Activated CD4-positive, alpha-beta T cell treated with anti-CD3 and anti-CD28 coated beads, Interleukin-2, Interleukin-4, amounts not matched to agents 100 ng/mL and 50 ng/mL, durations not matched to agents 16 hours and 8 hours (primary cell): ENCODE data around the gene DHRSX.
"Not testable (repeated sequence)": the region's sequence is repeated elsewhere in the genome, so short reads cannot be mapped to it uniquely, and the experiment has no call there.

Experiments used
- DNase-seq: peaks from one replicate; pipeline ENCODE4 v3.0.0-alpha.2; 2020; ENCODE audit warnings: low spot score

DHRSX gene

DNA sequence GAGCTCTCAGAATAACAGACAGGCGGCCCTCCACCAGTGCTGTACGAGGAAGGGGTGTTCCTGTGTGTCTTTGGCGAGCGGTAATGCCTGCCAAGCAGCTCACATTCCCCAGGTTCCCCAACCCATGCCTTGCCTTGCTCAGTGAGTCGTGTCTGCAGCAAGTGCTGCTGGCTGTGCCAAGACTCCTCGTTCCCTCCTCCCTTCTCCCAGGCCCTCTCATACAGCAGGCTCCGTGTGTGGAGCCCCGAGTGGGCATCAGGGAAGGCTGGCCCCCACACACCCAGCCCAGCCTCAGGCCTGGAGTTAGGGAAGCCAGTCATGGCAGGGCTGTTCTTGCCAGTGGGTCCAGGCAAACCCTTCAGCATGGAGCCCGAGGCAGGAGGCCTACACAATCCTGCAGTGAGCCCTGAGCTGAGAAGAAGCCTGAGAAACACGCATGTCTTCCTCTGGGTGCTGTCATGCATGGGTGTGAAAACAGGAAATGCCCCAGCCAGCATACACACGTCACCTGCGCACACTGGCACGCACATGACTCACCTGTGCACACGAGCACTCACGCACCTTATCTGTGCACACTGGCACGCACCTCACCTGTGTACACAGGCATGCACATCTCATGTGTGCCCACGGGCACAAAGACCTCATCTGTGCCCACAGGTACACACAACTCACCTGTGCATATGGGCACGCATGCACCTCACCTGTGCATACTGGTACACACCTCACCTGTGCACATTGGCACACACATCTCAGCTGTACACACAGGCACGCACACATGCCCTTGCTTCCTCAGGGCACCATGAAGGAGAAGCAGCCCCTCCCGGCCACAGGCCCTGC lies 238.7 kb downstream of the DHRSX start:
- no peak for DNase-seq

DNA sequence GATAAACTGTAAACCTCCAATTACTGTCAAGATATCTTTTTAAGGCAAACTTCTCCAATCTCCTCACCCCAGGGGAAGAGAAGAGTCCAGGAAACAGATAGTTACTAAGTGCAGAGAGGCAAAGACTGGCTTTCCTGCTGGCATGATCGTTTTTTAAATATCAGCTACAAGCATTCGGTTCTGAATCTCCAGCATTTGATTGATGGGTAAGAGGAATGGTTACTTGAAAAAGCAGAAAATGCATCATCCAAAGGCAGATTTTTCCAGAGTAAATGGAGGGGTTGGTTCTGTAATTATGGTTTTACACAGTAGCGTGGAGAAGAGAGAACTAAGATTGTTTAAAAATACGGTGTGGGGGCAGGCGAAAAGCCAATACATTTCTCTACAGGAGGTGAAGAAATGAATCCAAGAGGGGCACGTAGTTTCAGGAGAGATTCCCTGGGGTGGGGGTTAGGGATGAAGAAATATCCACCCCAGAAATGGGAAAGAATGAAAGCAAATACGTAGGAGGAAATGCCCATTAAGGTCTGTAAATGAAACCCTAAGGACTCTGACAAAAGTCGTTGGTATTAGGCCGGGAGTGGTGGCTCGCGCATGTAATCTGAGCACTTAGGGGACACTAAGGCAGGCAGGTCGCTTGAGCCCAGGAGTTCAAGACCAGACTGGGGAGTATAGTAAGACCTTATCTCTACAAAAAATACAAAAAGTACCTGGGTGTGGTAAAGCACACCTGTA lies 248.3 kb downstream of the DHRSX start:
- no peak for DNase-seq

DNA sequence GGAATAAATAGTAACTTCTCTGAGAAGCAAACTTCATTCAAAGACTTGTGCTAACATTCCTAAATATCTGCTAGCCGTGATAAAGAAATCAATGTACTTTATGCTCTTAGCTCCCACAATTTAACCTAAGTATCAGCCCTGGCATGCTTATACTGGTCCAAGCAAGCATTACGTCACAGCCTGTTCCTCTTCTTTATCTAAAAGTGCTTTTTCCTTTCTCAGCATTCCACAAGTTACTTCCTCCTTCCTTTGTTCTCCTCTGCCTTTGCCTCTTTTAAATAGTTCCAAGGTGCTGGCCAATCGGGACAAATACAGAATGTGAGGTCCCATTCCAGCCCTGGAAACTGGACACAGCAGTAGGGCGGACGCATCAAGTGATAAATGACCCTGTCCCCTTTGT lies 249.6 kb downstream of the DHRSX start:
- DNase-seq = no peak

DNA sequence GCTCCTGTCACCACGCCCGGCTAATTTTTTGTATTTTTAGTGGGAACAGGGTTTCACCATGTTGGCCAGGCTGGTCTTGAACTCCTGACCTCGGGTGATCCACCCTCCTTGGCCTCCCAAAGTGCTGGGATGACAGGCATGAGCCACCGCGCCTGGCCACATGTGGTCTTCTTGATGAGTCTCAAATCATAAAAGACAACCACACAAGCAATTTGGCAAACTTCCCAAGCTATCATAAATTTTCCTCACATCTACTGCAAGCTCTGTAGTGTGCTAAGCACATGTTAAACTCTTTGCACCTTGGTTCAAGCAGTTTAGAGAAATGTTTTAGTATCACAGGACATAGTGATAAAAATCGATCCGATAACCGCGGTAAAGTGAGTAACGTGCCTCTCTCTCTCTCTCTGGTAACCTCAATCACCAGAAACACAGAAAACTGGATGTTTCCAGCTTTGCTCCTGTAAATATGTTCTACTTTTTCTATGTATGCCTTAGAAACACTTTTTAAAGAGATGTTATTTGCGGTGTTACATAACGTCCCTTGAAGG lies 256.8 kb downstream of the DHRSX start:
- DNase-seq = no peak

DNA sequence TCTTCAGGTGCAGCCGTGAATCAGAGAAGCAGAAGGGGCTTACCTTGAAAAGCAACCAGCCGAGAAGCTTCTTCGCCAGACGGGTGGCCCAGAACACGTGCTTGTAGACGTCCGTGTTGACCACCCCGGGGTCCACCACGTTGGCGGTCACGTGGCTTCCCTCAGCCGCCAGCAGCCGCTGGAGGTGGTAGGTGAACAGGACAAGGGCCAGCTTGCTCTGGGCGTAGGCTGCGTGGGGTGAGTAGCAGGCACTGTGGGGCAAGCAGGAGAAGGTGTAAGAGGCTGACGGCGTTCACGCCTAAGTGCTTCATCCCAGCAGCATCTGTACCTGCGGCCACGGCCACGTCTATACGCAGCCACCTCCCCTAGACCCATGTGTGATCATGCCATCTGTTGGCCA lies 257.8 kb downstream of the DHRSX start:
- no peak for DNase-seq

DNA sequence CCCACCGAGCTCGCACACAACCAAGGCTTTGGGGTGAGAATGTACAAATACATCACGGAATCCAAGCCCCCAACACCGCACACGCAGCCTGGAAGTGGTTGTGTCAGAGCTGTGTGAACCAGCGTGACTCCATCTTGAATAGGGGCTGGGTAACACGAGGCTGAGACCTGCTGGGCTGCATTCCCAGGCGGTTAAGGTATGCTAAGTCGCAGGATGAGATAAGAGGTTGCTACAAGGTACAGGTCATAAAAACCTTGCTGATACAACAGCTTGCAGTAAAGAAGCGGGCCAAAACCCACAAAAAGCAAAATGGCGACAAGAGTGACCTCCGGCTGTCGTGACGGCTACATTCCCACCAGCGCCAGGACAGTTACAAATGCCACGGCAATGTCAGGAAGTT lies 258.4 kb downstream of the DHRSX start:
- DNase-seq = no peak

DNA sequence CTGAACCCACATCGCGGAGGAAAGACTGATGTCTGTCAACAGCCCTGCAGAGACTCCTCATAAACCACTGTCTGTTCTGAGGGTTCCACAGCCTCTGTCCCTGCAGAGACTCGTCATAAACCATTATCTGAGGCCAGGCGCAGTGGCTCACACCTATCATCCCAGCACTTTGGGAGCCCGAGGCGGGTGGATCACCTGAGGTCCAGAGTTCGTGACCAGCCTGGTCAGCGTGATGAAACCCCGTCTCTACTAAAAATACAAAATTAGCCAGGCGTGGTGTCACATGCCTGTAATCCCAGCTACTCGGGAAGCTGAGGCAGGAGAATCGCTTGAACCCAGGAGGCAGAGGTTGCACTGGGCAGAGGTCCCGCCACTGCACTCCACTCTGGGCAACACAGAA lies 259.3 kb downstream of the DHRSX start:
- not testable (repeated sequence) for DNase-seq

DNA sequence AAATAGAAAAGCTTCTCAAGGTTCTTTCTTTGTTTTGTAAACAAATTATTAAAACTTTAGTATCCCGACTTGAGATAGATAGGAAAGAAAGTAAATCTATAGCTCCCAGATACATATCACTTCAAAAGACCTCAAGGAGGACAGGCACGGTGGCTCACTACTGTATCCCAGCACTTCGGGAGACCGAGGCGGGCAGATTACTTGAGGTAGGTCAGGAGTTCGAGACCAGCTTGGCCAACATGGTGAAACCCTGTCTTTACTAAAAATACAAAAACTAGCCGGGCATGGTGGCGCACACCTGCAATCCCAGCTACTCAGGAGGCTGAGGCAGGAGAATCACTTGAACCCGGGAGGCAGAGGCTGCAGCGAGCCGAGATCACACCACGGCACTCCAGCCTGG lies 260.0 kb downstream of the DHRSX start:
- not testable (repeated sequence) for DNase-seq

DNA sequence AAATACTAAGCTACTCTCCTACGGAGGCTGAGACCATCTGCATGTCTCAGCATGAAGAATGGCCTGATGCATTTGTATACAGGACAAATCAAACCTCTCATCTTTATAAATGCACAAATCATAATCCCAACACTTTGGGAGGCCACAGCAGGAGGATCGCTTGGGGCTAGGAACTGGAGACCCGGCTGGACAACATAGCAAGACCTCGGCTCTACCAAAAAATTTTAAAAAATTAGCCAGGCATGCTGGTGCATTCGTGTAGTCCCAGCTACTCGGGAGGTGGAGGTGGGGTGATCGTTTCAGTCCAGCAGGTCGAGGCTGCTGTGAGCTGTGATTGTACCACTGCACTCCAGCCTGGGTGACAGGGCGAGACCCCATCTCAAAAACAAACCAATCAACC lies 262.8 kb downstream of the DHRSX start:
- no peak for DNase-seq

DNA sequence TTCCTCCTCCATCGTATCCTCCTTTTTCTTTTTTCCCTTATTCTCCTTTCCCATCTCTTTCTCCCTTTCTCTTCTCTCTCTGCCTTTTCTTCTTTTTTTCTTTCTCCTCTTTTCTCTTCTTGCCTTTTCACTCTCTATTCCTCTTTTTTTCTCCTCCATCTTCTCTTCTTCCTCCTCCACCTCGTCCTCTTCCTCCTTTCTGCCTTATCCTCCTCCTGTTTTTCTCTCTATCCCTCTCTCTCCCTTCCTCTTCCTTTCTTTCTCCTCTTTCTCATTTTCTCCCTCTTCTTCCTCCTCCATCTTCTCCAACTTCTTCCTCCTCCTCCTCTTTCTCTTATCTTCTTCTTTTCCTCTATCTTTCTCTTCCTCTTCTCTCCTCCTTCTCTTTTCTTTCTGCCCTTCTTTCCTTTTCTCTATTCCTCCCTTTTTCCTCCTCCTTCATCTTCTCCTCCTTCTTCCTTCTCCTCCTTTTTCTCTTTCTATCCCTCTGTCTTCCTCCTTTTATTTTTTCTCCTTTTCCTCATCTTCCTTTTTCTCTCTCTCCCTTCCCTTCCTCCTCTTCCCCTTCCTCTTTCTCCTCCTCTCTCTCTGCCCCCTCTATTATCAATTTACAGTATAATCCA lies 269.1 kb downstream of the DHRSX start:
- DNase-seq = no peak

DNA sequence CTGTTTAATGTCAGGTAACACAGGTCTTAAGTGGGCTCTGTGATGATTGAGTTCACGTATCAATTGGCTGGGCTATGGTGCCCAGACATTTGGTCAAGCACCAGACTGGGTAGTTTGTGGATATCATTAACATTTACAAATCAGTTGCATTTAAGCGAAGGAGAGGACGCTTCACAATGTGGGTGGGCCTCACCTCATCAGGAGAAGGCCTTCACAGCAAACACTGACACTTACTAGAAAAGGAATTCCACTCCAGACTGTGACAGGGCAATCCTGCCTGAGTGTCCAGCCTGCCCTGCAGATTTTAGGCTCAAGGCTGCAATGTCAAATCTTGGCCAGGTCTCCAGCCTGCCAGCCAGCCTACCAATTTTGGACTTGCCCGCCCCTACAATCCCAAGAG lies 270.3 kb downstream of the DHRSX start:
- DNase-seq = no peak

DNA sequence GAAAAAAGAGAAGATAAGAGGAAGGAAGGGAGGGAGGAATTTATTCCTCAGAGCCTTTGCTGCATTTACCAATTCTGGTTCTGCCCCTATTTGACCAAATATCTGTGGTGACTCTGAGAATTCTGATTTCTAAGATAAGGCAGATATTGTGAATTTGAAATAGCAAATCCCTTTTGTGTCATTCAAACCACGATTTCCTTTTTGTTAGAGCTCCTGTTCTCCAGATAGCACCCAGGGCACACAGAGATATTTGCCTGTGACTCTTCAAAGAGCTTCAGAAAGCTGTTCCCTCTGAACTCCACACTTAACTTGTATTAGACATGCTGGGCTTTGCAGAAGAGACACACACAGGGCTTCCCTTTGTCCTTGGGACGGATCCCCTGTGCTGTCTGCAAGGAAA lies 272.2 kb downstream of the DHRSX start:
- DNase-seq = no peak

DNA sequence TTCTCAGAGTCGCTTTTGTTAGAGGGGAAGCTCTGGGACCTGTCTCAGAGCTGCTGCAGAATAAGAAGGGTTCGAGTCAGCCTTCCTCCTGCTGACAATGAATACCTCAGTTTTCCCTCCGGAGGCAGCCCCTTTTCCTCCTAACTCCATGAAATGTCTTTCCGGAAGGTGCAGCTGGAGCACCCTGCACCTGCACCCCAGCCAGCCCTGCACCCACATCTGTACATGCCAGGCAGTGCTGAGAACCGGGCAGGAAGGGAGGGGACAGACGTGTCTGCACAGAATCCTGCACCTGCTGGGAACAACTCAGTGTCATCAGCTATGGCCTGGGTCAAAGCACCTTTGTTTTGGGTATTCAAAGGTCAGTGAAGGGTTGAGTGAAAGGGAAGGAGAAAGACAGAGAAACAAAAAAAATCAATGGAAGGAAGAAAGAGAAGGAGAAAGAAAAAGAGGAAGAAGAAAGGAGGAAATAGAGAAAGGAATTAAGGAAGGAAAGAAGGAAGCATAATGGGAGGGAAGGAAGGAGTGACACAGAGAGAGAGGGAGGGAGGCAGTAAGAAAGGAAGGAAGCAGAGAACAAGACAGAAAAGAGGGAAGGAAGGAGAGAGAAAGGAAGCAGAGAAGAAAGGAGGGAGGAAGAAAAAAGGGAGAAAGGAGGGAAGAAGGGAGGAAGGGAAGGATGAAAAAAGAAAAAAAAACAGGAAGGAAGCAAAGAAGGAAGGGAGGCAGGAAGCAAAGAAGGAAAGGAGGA lies 273.7 kb downstream of the DHRSX start:
- no peak for DNase-seq

DNA sequence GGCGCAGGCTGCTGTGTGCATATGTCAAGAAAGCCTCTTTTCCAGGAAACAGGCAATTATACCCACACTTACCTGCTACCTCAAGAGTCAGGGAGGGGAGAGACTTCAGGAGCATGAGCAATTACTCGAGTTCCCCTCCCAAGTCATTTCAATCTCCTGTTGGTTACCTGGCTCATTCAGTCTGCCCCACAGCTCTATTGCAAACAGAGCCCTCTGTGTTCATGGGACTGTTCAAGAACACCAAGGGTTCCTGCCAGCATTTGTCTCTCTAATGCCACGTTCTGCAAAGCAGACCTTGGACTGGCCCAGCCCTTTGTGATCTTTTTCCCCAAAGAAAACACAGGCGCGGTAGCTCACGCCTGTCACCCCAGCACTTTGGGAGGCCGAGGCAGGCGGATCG lies 274.6 kb downstream of the DHRSX start:
- no peak for DNase-seq

DNA sequence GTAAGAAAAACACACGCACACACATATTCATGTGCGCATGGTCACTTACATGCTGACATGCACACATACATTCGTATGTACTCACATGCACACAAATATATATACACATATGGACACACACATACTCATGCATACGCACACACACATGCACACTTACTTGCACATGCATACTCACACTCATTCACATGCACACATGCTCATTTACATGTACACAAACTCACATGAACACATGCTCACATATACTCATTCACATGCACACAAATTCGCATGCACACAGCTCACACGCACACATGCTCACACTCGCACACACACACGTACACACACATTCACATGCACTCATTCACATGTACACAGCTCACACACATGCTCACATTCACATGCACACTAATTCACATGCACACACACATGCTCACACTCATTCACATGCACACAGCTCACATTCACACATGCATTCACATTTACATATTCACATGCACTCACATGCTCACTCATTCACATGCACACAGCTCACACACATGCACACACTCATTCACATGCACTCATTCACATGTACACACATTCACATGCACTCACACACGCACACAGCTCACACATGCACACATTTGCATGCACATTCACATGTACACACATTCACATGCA lies 276.1 kb downstream of the DHRSX start:
- no peak for DNase-seq

DNA sequence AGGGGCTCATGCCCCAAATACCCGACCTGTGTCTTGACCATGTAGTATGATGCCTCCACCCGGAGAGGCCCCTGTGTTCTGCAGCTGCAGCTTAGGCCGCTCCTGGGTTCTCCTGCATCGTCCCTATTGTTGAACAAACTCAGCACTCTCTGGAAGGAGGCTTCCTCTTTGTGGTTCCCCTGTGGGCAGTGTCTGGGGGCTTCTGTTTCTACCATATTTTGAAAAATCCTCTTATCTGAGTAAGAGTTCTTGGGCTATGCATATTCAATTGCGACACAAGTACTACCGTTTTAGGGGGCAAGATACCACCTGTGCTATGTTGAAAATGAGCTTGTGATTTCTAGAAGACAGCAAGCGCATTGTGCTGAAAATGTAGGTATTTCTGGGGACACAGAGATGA lies 276.6 kb downstream of the DHRSX start:
- no peak for DNase-seq

DNA sequence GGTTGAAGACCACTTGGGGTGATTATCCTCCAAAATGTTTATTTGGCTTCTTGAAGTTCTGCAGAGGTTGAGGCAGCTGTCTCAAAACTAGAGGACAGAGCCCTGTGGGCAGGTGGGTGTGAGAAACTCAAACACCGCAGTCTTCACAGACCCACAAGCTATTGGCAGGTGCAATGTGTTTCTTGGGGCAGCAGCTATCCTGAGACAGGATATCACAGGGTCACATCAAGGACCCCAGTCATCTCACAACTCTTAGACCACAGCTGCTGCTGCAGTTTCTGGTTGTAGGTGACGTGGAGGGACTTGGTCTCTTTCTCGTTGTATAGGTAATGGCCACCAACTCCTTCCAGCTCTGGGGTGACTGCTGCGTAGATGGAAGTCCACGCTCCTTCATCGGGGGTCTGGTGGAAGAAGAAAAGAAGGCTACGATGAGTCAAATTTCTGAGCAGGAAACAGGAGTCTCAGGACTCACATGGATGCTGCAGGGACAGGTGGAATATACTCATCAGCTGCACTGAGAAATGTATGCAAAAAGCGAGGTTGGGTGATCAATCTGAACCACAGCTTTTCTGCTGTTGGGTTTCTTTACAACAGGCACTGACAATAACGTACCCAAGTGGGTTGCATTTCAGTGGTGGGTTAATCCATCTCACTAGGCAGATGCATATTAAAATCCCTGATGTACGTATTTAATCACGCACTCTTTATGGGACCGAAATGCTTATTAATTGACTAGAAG lies 279.8 kb downstream of the DHRSX start:
- no peak for DNase-seq

DNA sequence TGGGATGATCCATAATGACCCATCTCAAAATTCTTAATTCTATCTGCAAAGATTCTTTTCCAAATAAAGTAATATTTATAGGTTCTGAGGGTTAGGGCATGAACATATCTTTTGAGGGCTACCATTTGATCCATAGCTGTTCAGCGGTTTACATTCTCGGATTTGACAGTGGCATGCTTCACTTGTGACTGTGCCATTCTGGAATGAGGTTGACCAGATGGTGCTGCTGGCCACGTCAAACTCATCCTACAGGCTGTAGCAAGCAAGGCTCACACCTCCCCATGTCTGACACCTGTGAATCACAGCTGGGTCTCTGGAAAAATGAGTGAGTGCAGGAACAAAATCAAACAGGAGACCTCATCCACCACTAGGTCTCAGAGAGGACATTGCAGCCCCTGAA lies 280.5 kb downstream of the DHRSX start:
- no peak for DNase-seq

DNA sequence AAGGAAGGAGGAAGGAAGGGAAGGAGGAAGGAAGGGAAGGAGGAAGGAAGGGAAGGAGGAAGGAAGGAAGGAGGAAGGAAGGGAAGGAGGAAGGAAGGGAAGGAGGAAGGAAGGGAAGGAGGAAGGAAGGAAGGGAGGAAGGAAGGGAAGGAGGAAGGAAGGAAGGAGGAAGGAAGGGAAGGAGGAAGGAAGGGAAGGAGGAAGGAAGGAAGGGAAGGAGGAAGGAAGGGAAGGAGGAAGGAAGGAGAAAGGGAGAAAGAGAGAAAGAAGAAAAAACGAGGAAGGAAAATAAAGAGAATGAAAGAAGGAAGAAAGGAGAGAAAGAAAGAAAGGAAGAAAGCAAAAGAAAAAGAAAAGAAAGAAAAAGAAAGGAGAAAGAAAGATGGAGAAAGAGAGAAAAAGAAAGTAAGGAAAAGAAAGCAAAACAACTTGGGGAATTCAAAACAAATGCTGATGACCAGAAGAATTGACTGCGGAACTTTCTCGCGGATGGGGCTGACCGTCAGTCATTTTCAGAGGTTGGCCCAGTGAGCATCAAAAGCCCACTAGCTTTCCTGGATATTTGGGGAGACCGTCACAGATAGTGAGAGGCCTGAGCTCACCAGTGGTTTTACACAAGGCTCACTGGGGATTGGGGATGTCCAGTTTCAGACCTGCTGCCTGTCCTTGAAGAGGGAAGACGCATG lies 286.5 kb downstream of the DHRSX start:
- not testable (repeated sequence) for DNase-seq

DNA sequence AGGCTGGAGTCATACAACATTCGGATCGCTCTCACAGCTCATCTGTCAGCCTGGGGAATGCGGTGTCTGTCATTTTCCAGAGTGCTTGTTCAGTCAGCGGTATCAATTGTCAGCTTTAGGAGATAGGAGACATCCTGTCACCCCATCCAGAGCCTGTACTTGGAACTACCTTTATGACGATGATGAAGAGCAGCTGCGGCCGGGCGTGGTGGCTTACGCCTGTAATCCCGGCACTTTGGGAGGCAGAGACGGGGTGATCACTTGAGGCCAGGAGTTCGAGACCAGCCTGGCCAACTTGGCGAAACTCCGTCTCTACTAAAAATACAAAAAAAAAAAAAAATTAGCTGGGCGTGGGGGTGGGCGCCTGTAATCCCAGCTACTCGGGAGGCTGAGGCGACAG lies 289.1 kb downstream of the DHRSX start:
- not testable (repeated sequence) for DNase-seq
